A549 (cell line): ENCODE results near the gene HERC4.
A peak's percentile ranks its signal among the peaks of the same experiment; 100 is the strongest.

Experiments used
- CTCF ChIP-seq: fragments of >200 bp; sonication (Bioruptor Twin); formaldehyde crosslinking; IDR thresholded peaks from 3 replicates; pipeline ENCODE4 v1.5.1; 2016
- EP300 ChIP-seq, 2 experiments: fragments of >200 bp; sonication (Bioruptor Twin); formaldehyde crosslinking; IDR thresholded peaks; 2 replicates in 1 of 2; 3 replicates in 1 of 2; pipeline ENCODE4 v1.6.1; 2016 to 2017
- HDAC2 ChIP-seq: fragments of 200-600 bp; sonication (generic); IDR thresholded peaks from 2 replicates; pipeline ENCODE4 v1.6.1; 2016
- POLR2A ChIP-seq: IDR thresholded peaks from 2 replicates; pipeline ENCODE4 v1.6.1; 2012; ENCODE audit warnings: mild to moderate bottlenecking, low read length
- RCOR1 ChIP-seq: fragments of 150-350 bp; IDR thresholded peaks from 2 replicates; pipeline ENCODE4 v1.6.1; 2014; ENCODE audit warnings: antibody characterized with exemption, low read length, low read depth

- TF ChIP-seq CTCF (no peak), EP300 (IDR thresholded peaks at IDR 0.05) (peak in 1 of 2 experiments; percentile 63; a peak in 1 of 5 replicates), HDAC2 (no peak), RCOR1 (no peak), POLR2A (no peak)
These were observed 21.9 kb upstream of the HERC4 start for GRCh38 chr10:68096913-68097516.
